WERI-Rb-1 (cell line): ENCODE measurements around the gene JDP2.
"Not testable (repeated sequence)": the region's sequence is repeated elsewhere in the genome, so short reads cannot be mapped to it uniquely, and the experiment has no call there.

Source experiments
- DNase-seq: peaks from one replicate; pipeline ENCODE4 v3.0.0-alpha.2; 2020
- H3K27ac ChIP-seq: fragments of 250-450 bp; sonication (Bioruptor Pico); 2 replicates; pipeline ENCODE4 v1.5.1; 2020; ENCODE audit warnings: mild to moderate bottlenecking, moderate library complexity
- H3K27me3 ChIP-seq: fragments of 250-450 bp; sonication (Bioruptor Pico); 2 replicates; pipeline ENCODE4 v1.5.1; 2021; ENCODE audit warnings: mild to moderate bottlenecking, low read depth, moderate library complexity; ENCODE audit not compliant: insufficient read depth, severe bottlenecking
- H3K36me3 ChIP-seq: fragments of 250-450 bp; sonication (Bioruptor Pico); 2 replicates; pipeline ENCODE4 v1.5.1; 2020; ENCODE audit warnings: mild to moderate bottlenecking, moderate library complexity
- H3K4me3 ChIP-seq: 2 replicates; pipeline ENCODE4 v1.5.1; 2011; ENCODE audit warnings: low read depth, mild to moderate bottlenecking, control low read depth, low read length
- H3K9me3 ChIP-seq: fragments of 250-450 bp; sonication (Bioruptor Pico); 2 replicates; pipeline ENCODE4 v1.5.1; 2021; ENCODE audit warnings: mild to moderate bottlenecking, moderate library complexity; ENCODE audit not compliant: severe bottlenecking
- CTCF ChIP-seq: IDR thresholded peaks from 2 replicates; pipeline ENCODE4 v1.5.1; 2011; ENCODE audit warnings: low read depth, mild to moderate bottlenecking, control low read depth, inconsistent platforms, low read length

JDP2 gene

DNA sequence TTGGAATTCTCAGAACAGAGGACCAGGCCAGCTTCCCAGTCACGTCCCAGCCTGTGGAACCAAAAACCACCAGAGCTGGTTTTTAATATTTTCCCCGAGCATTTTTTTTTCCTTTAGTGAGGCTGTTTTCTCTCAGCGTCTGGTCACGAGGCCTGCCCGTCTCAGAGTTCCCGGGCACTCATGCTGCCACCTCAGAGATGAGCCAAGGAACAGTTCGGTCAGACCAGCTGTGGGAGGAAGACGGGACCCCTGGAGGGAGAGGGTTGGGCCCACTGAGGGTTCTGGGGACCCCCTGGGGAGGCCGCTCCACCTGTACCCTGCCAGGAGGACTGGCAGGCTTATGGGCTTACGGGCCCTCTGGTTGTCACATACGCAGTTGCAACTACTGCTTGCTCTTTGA is 39.9 kb downstream of the JDP2 start:
- TF ChIP-seq CTCF = no peak

DNA sequence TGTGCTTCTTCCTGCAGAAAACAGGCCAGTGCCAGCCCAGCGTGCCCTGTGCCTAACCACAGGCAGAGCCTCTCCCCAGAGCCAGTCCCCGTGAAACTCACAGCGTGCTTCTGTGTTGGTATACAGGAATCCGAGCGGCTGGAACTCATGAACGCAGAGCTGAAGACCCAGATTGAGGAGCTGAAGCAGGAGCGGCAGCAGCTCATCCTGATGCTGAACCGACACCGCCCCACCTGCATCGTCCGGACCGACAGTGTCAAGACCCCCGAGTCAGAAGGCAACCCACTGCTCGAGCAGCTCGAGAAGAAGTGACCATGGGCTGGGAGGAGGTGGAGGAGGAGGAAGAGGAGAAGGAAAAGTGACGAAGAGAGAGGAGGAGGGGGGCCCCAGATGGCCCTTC is 41.3 kb downstream of the JDP2 start:
- no peaks in the 10 kb centered on the region for H3K27me3 ChIP-seq
- H3K4me3 ChIP-seq = no peak overlapping the region
- no peak for TF ChIP-seq CTCF
- no peak overlapping the region for H3K27ac ChIP-seq
- DNase-seq = no peak
- H3K9me3 ChIP-seq = no peaks in the 10 kb centered on the region
- H3K36me3 ChIP-seq = no peaks in the 10 kb centered on the region

More for the DNA sequence above, 39.9 kb downstream of the JDP2 start:
- H3K27ac ChIP-seq = no peak overlapping the region
- H3K9me3 ChIP-seq = no peaks in the 10 kb centered on the region
- no peaks in the 10 kb centered on the region for H3K27me3 ChIP-seq
- no peak for DNase-seq
- H3K36me3 ChIP-seq = no peaks in the 10 kb centered on the region
- no peak overlapping the region for H3K4me3 ChIP-seq

DNA sequence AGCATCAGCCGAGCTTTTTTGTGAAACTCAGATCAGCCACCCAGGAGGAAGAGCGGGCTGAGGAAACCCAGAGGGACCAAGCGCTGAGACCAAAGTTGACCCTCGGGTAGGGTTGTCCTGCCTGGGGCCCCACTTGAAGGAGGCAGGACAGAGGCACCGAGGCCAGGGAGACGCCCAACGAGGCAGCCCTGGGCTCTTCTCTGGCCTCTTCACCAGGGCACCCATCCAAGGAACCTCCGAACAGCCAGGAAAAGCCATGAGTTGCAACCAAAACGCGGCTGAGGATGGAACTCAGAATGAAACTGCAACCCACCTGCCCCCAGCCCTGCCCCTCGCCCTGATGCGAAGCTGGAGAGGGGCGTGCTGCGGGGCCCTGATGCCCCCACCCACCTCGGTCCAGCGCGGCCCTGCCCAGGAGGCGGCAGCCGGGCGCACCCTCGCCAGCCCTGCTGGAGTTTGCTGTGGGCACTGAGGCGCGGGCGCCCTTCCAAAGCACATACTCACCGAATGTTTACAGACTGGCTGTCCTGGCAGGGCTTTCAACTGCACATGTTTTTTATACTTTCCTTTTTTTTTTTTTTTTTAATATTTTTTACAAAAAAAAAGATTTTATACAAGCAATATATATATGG is 41.9 kb downstream of the JDP2 start:
- DNase-seq = no peak
- Histone ChIP-seq H3K27me3 (no peaks in the 10 kb centered on the region), H3K36me3 (no peaks in the 10 kb centered on the region), H3K9me3 (no peaks in the 10 kb centered on the region), H3K4me3 (no peak overlapping the region), H3K27ac (no peak overlapping the region)
- TF ChIP-seq CTCF = no peak

- Histone ChIP-seq H3K27ac (no peak overlapping the region), H3K27me3 (no peaks in the 10 kb centered on the region), H3K36me3 (no peaks in the 10 kb centered on the region), H3K9me3 (no peaks in the 10 kb centered on the region), H3K4me3 (no peak overlapping the region)
- TF ChIP-seq CTCF = no peak
- no peak for DNase-seq
These were observed 42.5 kb downstream of the JDP2 start for GRCh38 chr14:75470238-75470797.

GRCh38 chr14:75471059-75471458 is 43.2 kb downstream of the JDP2 start:
- Histone ChIP-seq H3K36me3 (no peaks in the 10 kb centered on the region), H3K9me3 (no peaks in the 10 kb centered on the region), H3K4me3 (no peak overlapping the region), H3K27ac (no peak overlapping the region), H3K27me3 (no peaks in the 10 kb centered on the region)
- DNase-seq = no peak
- no peak for TF ChIP-seq CTCF

- not testable (repeated sequence) for H3K4me3 ChIP-seq, H3K36me3 ChIP-seq, DNase-seq, H3K9me3 ChIP-seq, H3K27ac ChIP-seq, H3K27me3 ChIP-seq
These were observed 46.3 kb downstream of the JDP2 start for GRCh38 chr14:75474127-75474526.
